Endothelial cell of umbilical vein (primary cell): ENCODE data around the gene TAF10. TPM values are rescaled to one million over a fixed set of nuclear protein-coding genes. Genes with fewer than 3 reads are reported as not detected.

Experiments used
- BruUV-seq: library from RNA; stranded (reverse); fragments of 400-500 nt; replicated peaks from 2 replicates; lab custom pipeline; 2021; lab: Mats Ljungman, UMichigan
- CTCF ChIA-PET: fragments of 300-600, 350-600 bp; sonication (Branson Sonifier 250); formaldehyde crosslinking; loops from one replicate; lab custom pipeline; 2021; ENCODE audit warnings: antibody characterized with exemption, inconsistent platforms; lab: Charles Lee
- POLR2A ChIA-PET: fragments of 300-600, 350-600 bp; sonication (Branson Sonifier 250); formaldehyde crosslinking; loops from one replicate; lab custom pipeline; 2021; ENCODE audit warnings: antibody characterized with exemption, inconsistent platforms; lab: Charles Lee
- DNase-seq: peaks from one replicate; pipeline ENCODE4 v3.0.0-alpha.2; 2011; ENCODE audit warnings: low read depth, low spot score
- FAIRE-seq: peaks from 2 replicates; lab custom pipeline; 2011; peaks lifted over from hg19 to GRCh38; lab: Jason Lieb, UNC
- H2AFZ ChIP-seq: 2 replicates; pipeline ENCODE4 v1.6.0; 2012; ENCODE audit warnings: low read depth, low read length, control low read depth, inconsistent platforms
- H3K27ac ChIP-seq: 2 replicates; pipeline ENCODE4 v1.5.1; 2011; ENCODE audit warnings: low read depth, mild to moderate bottlenecking, control low read depth, low read length, moderate library complexity; ENCODE audit not compliant: insufficient read depth
- H3K27me3 ChIP-seq, 2 experiments: 2 replicates each; pipeline versions ENCODE4 v1.6.0 to v1.6.1; 2011; ENCODE audit warnings: low read length in 2 of 2, mixed read lengths in 1 of 2; ENCODE audit not compliant: control insufficient read depth in 2 of 2, insufficient read depth in 2 of 2
- H3K36me3 ChIP-seq, 2 experiments: 2 replicates in 1 of 2; 3 replicates in 1 of 2; pipeline ENCODE4 v1.5.1; 2011; ENCODE audit warnings: low read length in 2 of 2, mild to moderate bottlenecking in 1 of 2, moderate library complexity in 1 of 2; ENCODE audit not compliant: control insufficient read depth in 2 of 2, insufficient read depth in 2 of 2; ENCODE audit errors: extremely low read depth in 1 of 2
- H3K4me1 ChIP-seq: 3 replicates; pipeline ENCODE4 v1.5.1; 2011; ENCODE audit warnings: mild to moderate bottlenecking, low read length; ENCODE audit not compliant: control insufficient read depth, insufficient read depth; ENCODE audit errors: extremely low read depth
- H3K4me2 ChIP-seq: 2 replicates; pipeline ENCODE4 v1.6.1; 2011; ENCODE audit warnings: low read length, control low read depth, mixed read lengths; ENCODE audit not compliant: insufficient read depth
- H3K4me3 ChIP-seq, 3 experiments: fragments of 200-600 bp in 1 of 3; sonication (generic), shearing (Covaris generic) in 1 of 3; replicated peaks in 1 of 3; 2 replicates each; pipeline ENCODE4 v1.5.1; 2011 to 2016; ENCODE audit warnings: control low read depth in 3 of 3, low read length in 3 of 3, mild to moderate bottlenecking in 2 of 3, inconsistent platforms in 1 of 3, low read depth in 1 of 3, moderate library complexity in 1 of 3; ENCODE audit not compliant: insufficient read depth in 1 of 3
- H3K79me2 ChIP-seq: 2 replicates; pipeline ENCODE4 v1.6.0; 2012; ENCODE audit warnings: low read length, inconsistent platforms; ENCODE audit not compliant: control insufficient read depth, insufficient read depth
- H3K9ac ChIP-seq: replicated peaks from 2 replicates; pipeline ENCODE3; 2011; ENCODE audit warnings: low read length, control low read depth; ENCODE audit not compliant: insufficient read depth; ENCODE audit errors: extremely low read depth
- H3K9me1 ChIP-seq: replicated peaks from 3 replicates; pipeline ENCODE4 v1.6.0; 2011; ENCODE audit warnings: mild to moderate bottlenecking, low read length; ENCODE audit not compliant: control insufficient read depth, insufficient read depth; ENCODE audit errors: extremely low read depth
- H3K9me3 ChIP-seq: replicated peaks from 2 replicates; pipeline ENCODE4 v1.5.1; 2012; ENCODE audit warnings: low read length, inconsistent platforms; ENCODE audit not compliant: control insufficient read depth, insufficient read depth
- H4K20me1 ChIP-seq: replicated peaks from 2 replicates; pipeline ENCODE3; 2011; ENCODE audit warnings: mild to moderate bottlenecking, low read length; ENCODE audit not compliant: control insufficient read depth, insufficient read depth; ENCODE audit errors: extremely low read depth
- EZH2 ChIP-seq: IDR thresholded peaks from 2 replicates; pipeline ENCODE4 v1.6.1; 2012; ENCODE audit warnings: borderline replicate concordance, low read depth, mild to moderate bottlenecking, moderate library complexity, low read length, inconsistent platforms; ENCODE audit not compliant: severe bottlenecking
- FOS ChIP-seq: IDR thresholded peaks from 2 replicates; pipeline ENCODE4 v1.6.1; 2011; ENCODE audit warnings: mild to moderate bottlenecking, low read length, moderate library complexity, borderline replicate concordance; ENCODE audit not compliant: insufficient read depth
- GATA2 ChIP-seq: IDR thresholded peaks from 2 replicates; pipeline ENCODE4 v1.7.0; 2011; ENCODE audit warnings: low read depth, mild to moderate bottlenecking, moderate library complexity, mixed read lengths, low read length; ENCODE audit not compliant: insufficient read length, insufficient read depth
- JUN ChIP-seq: IDR thresholded peaks from 2 replicates; pipeline ENCODE4 v1.6.1; 2011; ENCODE audit warnings: borderline replicate concordance, low read depth; ENCODE audit not compliant: insufficient read length, insufficient read depth
- MYC ChIP-seq: IDR thresholded peaks from one replicate; pipeline ENCODE4 v1.6.1; 2011; ENCODE audit warnings: mild to moderate bottlenecking, low read depth, low read length
- POLR2A ChIP-seq: IDR thresholded peaks from 2 replicates; pipeline ENCODE4 v1.6.1; 2012; ENCODE audit warnings: low read depth, mild to moderate bottlenecking, control low read depth, low read length
- POLR2AphosphoS5 ChIP-seq: IDR thresholded peaks from 2 replicates; pipeline ENCODE4 v1.6.1; 2012; ENCODE audit warnings: low read depth, mild to moderate bottlenecking, control low read depth, low read length, moderate library complexity; ENCODE audit not compliant: insufficient read depth
- dilution Hi-C: fragments of 300-500 bp; cut with MboI; formaldehyde crosslinking; loops from one replicate; pipeline ENCODE4 v1.15.0; 2019; ENCODE audit warnings: low sequenced_read_pairs; ENCODE audit not compliant: extremely low pct_ligation_motif_present
- intact Hi-C: fragments of 100-400 bp; cut with micrococcal nuclease; formaldehyde crosslinking; loops from one replicate; pipeline ENCODE4 v1.10.0; 2022
- polyA plus RNA-seq, 4 experiments: library from polyadenylated mRNA; depleted of rRNA in 3 of 4; stranded (reverse) in 3 of 4; unstranded in 1 of 4; fragments of >200 nt; gene quantifications; 2 replicates each; pipeline versions ENCODE4 v1.2.1 to v1.2.3, GENCODE V29; 2011 to 2012; ENCODE audit warnings: missing spikeins in 1 of 4
- total RNA-seq: library from RNA; stranded (reverse); gene quantifications from 2 replicates; pipeline ENCODE4 v1.2.3, GENCODE V29; 2021
- TF ChIP-seq, protein P1 (sequence below), 2 donors: IDR thresholded peaks; 1 replicate in 1 of 2; 2 replicates in 1 of 2; pipeline ENCODE4 v1.5.1; 2011; ENCODE audit warnings: low read length in 2 of 2, mild to moderate bottlenecking in 2 of 2, moderate library complexity in 2 of 2, control low read depth in 1 of 2, inconsistent platforms in 1 of 2, low read depth in 1 of 2; ENCODE audit not compliant: insufficient read depth in 1 of 2; ENCODE audit errors: extremely low read depth in 1 of 2
- TF ChIP-seq, protein P2 (sequence below): IDR thresholded peaks from 2 replicates; pipeline ENCODE4 v1.6.1; 2011; ENCODE audit not compliant: insufficient read depth, insufficient read length

TAF10 gene
- total and polyA plus RNA-seq, 2 donors (not counting 3 experiments of a cell fraction or from before 2014, with no cell fraction given): 86.2 to 149 TPM

DNA sequence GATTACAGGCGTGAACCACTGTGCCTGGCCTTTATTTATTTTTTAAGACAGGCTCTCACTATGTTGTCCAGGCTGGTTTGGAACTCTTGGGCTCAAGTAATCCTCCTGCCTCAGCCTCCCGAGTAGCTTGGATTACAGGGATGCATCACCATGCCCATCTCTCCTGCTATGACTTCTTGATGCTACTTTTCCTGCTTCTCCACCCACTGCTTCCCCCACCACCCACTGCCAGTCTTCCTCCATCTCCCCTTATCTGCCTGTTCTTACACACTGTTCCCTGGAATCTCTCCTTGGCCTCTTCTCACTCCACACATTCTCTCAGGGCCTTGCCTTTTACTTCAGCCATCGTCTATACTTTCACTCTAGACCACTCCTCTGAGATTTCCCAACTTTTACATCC lies 24.5 kb upstream of the TAF10 start:
- dilution Hi-C loops (no loop called here), intact Hi-C loops (no loop called here)
- no peak overlapping the region for H3K4me2 ChIP-seq
- H3K9me1 ChIP-seq: no peaks in the 10 kb centered on the region
- ChIA-PET POLR2A (interaction anchor here (1.2 to 1.9 kb wide), 4 partner anchors 10 to 47 kb away, joined by 3 to 11 read pairs (median 4); partner anchors contain the start of genes MRPL17 and TPP1), CTCF (interaction anchor here (1.0 to 2.1 kb wide), 5 partner anchors 10 to 59 kb away, joined by 3 to 19 read pairs (median 5); partner anchors contain the start of gene MRPL17)
- H3K36me3 ChIP-seq: peaks cover 0 to 41% of the 10 kb centered on the region in 2 experiments
- H3K4me1 ChIP-seq: peaks cover 47% of the 10 kb centered on the region
- no peaks in the 10 kb centered on the region for H3K27me3 ChIP-seq
- H4K20me1 ChIP-seq: no peaks in the 10 kb centered on the region
- H3K79me2 ChIP-seq: peaks cover 2% of the 10 kb centered on the region
- H3K9me3 ChIP-seq: no peaks in the 10 kb centered on the region
- FAIRE-seq (peak; percentile 55), DNase-seq (no peak)
- H3K9ac ChIP-seq: no peak overlapping the region
- no peak overlapping the region for H3K4me3 ChIP-seq
- no peak overlapping the region for H2AFZ ChIP-seq
- BruUV-seq: no TSS peak
- H3K27ac ChIP-seq: peak overlapping the region; percentile 91
- TF ChIP-seq FOS: no peak
- TF ChIP-seq, protein P1, sequence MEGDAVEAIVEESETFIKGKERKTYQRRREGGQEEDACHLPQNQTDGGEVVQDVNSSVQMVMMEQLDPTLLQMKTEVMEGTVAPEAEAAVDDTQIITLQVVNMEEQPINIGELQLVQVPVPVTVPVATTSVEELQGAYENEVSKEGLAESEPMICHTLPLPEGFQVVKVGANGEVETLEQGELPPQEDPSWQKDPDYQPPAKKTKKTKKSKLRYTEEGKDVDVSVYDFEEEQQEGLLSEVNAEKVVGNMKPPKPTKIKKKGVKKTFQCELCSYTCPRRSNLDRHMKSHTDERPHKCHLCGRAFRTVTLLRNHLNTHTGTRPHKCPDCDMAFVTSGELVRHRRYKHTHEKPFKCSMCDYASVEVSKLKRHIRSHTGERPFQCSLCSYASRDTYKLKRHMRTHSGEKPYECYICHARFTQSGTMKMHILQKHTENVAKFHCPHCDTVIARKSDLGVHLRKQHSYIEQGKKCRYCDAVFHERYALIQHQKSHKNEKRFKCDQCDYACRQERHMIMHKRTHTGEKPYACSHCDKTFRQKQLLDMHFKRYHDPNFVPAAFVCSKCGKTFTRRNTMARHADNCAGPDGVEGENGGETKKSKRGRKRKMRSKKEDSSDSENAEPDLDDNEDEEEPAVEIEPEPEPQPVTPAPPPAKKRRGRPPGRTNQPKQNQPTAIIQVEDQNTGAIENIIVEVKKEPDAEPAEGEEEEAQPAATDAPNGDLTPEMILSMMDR (IDR thresholded peaks at IDR 0.05; ENCODE audit: extremely low read depth in 1 of 2, insufficient read depth in 1 of 2, low read depth in 1 of 2, low read length in 2 of 2): no peak
- TF ChIP-seq MYC: no peak
- TF ChIP-seq EZH2: no peak
- TF ChIP-seq GATA2: no peak
- TF ChIP-seq POLR2A: no peak
- no peak for TF ChIP-seq JUN
- TF ChIP-seq, protein P2, sequence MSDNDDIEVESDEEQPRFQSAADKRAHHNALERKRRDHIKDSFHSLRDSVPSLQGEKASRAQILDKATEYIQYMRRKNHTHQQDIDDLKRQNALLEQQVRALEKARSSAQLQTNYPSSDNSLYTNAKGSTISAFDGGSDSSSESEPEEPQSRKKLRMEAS: no peak
- TF ChIP-seq POLR2AphosphoS5: no peak
